ENCODE data around the gene BTBD17.

The BTBD17 gene

GRCh38 chr17:74404789-74405188 is 43.1 kb upstream of the BTBD17 start:
- intact Hi-C loops (cut with DNase I; ENCODE audit: low total_unique reads), result no loop called here
- Histone ChIP-seq H3K27me3 (peaks cover 0 to 9% of the 10 kb centered on the region in 2 donors), H3K9me3 (no peaks in the 10 kb centered on the region), H3K4me3 (no peak overlapping the region), H3K27ac (no peak overlapping the region), H3K4me1 (no peaks in the 10 kb centered on the region), H3K36me3 (no peaks in the 10 kb centered on the region)
- TF ChIP-seq CTCF (IDR thresholded peaks at IDR 0.05), result no peak
- DNase-seq, result no peak

- no peak for DNase-seq
- no peaks in the 10 kb centered on the region for H3K36me3 ChIP-seq
- H3K4me3 ChIP-seq, result no peak overlapping the region
- intact Hi-C loops (cut with DNase I; ENCODE audit: low total_unique reads), result no loop called here
- H3K9me3 ChIP-seq, result no peaks in the 10 kb centered on the region
- no peak for TF ChIP-seq CTCF (IDR thresholded peaks at IDR 0.05)
- H3K27me3 ChIP-seq, result peaks cover 0 to 9% of the 10 kb centered on the region in 2 donors
- no peaks in the 10 kb centered on the region for H3K4me1 ChIP-seq
- H3K27ac ChIP-seq, result no peak overlapping the region
These were observed 42.5 kb upstream of the BTBD17 start for GRCh38 chr17:74404218-74404617.

GRCh38 chr17:74403512-74404137 is 42.0 kb upstream of the BTBD17 start:
- H3K4me3 ChIP-seq, result no peak overlapping the region
- no peaks in the 10 kb centered on the region for H3K4me1 ChIP-seq
- H3K36me3 ChIP-seq, result no peaks in the 10 kb centered on the region
- H3K27ac ChIP-seq, result no peak overlapping the region
- TF ChIP-seq CTCF (IDR thresholded peaks at IDR 0.05), result no peak
- no peak for DNase-seq
- peaks cover 0 to 9% of the 10 kb centered on the region in 2 donors for H3K27me3 ChIP-seq
- intact Hi-C loops (cut with DNase I; ENCODE audit: low total_unique reads), result no loop called here
- no peaks in the 10 kb centered on the region for H3K9me3 ChIP-seq

GRCh38 chr17:74402048-74402447 is 40.4 kb upstream of the BTBD17 start:
- DNase-seq, result no peak
- Histone ChIP-seq H3K36me3 (no peaks in the 10 kb centered on the region), H3K4me3 (no peak overlapping the region), H3K9me3 (no peaks in the 10 kb centered on the region), H3K27ac (no peak overlapping the region), H3K4me1 (no peaks in the 10 kb centered on the region), H3K27me3 (peaks cover 0 to 9% of the 10 kb centered on the region in 2 donors)
- no peak for TF ChIP-seq CTCF (IDR thresholded peaks at IDR 0.05)
- intact Hi-C loops (cut with DNase I; ENCODE audit: low total_unique reads), result no loop called here

- Histone ChIP-seq H3K27ac (no peak overlapping the region), H3K9me3 (no peaks in the 10 kb centered on the region), H3K27me3 (no peaks in the 10 kb centered on the region), H3K4me3 (no peak overlapping the region), H3K4me1 (no peaks in the 10 kb centered on the region), H3K36me3 (no peaks in the 10 kb centered on the region)
- intact Hi-C loops (cut with DNase I; ENCODE audit: low total_unique reads), result no loop called here
- TF ChIP-seq CTCF (IDR thresholded peaks at IDR 0.05), result no peak
- no peak for DNase-seq
These were observed 34.9 kb upstream of the BTBD17 start for GRCh38 chr17:74396567-74396966.

- Histone ChIP-seq H3K4me1 (no peaks in the 10 kb centered on the region), H3K9me3 (no peaks in the 10 kb centered on the region), H3K27me3 (no peaks in the 10 kb centered on the region), H3K36me3 (no peaks in the 10 kb centered on the region), H3K27ac (no peak overlapping the region), H3K4me3 (no peak overlapping the region)
- intact Hi-C loops (cut with DNase I; ENCODE audit: low total_unique reads), result no loop called here
- TF ChIP-seq CTCF (IDR thresholded peaks at IDR 0.05), result no peak
- no peak for DNase-seq
These were observed 33.3 kb upstream of the BTBD17 start for GRCh38 chr17:74394977-74395376.

Data from tibial artery (tissue), 4 donors.